GM18511 (cell line): ENCODE measurements around the gene TRAPPC11.

Experiments used
- ATAC-seq: cut with Tn5 transposase; IDR thresholded peaks from one replicate; pipeline ENCODE4 v1.9.1; 2021; ENCODE audit warnings: mild to moderate bottlenecking, moderate library complexity; ENCODE audit not compliant: unreplicated experiment

The TRAPPC11 gene

GRCh38 chr4:183755596-183755995, 96.5 kb downstream of the TRAPPC11 start:
- ATAC-seq = no peak

- no peak for ATAC-seq
Measured at GRCh38 chr4:183757060-183757459, 98.0 kb downstream of the TRAPPC11 start.

GRCh38 chr4:183758061-183758757, 99.1 kb downstream of the TRAPPC11 start:
- no peak for ATAC-seq

GRCh38 chr4:183758758-183759447, 99.8 kb downstream of the TRAPPC11 start:
- ATAC-seq = no peak

GRCh38 chr4:183760326-183760725, 101.2 kb downstream of the TRAPPC11 start:
- ATAC-seq = no peak
